Aorta (tissue), 5 donors: ENCODE data around the gene TRPT1. TPM values are rescaled to one million over a fixed set of nuclear protein-coding genes. Genes with fewer than 3 reads are reported as not detected.

Source experiments
- ATAC-seq: fragments of 200-7000 bp; cut with Tn5 transposase; one replicate; pipeline ENCODE4 v1.9.1; 2022; ENCODE audit warnings: moderate library complexity; ENCODE audit not compliant: low FRiP score
- DNase-seq, 2 donors: peaks; one replicate each; pipeline ENCODE4 v3.0.0-alpha.2; 2020
- H3K27ac ChIP-seq, 2 donors: one replicate each; pipeline ENCODE4 v1.5.1; 2013; ENCODE audit warnings: low read length in 2 of 2, mild to moderate bottlenecking in 2 of 2, moderate library complexity in 2 of 2, control low read depth in 1 of 2, inconsistent platforms in 1 of 2, low read depth in 1 of 2
- H3K27me3 ChIP-seq, 2 donors: one replicate each; pipeline ENCODE4 v1.6.1; 2013; ENCODE audit warnings: control low read depth in 1 of 2, low read length in 1 of 2, mild to moderate bottlenecking in 1 of 2, moderate library complexity in 1 of 2; ENCODE audit not compliant: insufficient read depth in 2 of 2, control insufficient read depth in 1 of 2
- H3K36me3 ChIP-seq, 2 donors: one replicate each; pipeline ENCODE4 v1.6.1; 2013; ENCODE audit warnings: control low read depth in 1 of 2, low read length in 1 of 2, mild to moderate bottlenecking in 1 of 2; ENCODE audit not compliant: insufficient read depth in 2 of 2, control insufficient read depth in 1 of 2
- H3K4me1 ChIP-seq, 2 donors: one replicate each; pipeline ENCODE4 v1.6.1; 2013; ENCODE audit warnings: low read length in 2 of 2, control low read depth in 1 of 2, mild to moderate bottlenecking in 1 of 2, moderate library complexity in 1 of 2; ENCODE audit not compliant: insufficient read depth in 2 of 2, control insufficient read depth in 1 of 2
- H3K4me3 ChIP-seq, 2 donors: one replicate each; pipeline ENCODE4 v1.5.1; 2013; ENCODE audit warnings: low read length in 2 of 2, control low read depth in 1 of 2, mild to moderate bottlenecking in 1 of 2
- H3K9me3 ChIP-seq: one replicate; pipeline ENCODE4 v1.6.1; 2013; ENCODE audit warnings: mild to moderate bottlenecking, low read length; ENCODE audit not compliant: control insufficient read depth
- WGBS, 2 donors: extraction: QIAGEN DNeasy Blood & Tissue Kit; methylation state at CpG; one replicate each; pipeline ENCODE4 v1.1.7; 2013; 5-methylcytosine and 5-hydroxymethylcytosine counted together
- intact Hi-C, 2 donors: fragments of 100-400 bp; cut with DNase I; formaldehyde crosslinking; loops; one replicate each; pipeline versions ENCODE4 v1.14.2 to v1.15.0; 2022
- polyA plus RNA-seq, 2 donors: library from polyadenylated mRNA; stranded (reverse); fragments of 200-250 nt; gene quantifications; one replicate each; pipeline ENCODE4 v1.2.3, GENCODE V29; 2013
- total RNA-seq, 2 donors: library from RNA; stranded (reverse); fragmentation: NEBNext Ultra II Directional; extraction: Animal tissue kit (Norgen Biotek cat#: 25700); gene quantifications; one replicate each; pipeline ENCODE4 v1.2.1, GENCODE V29; 2021
- donor health status: healthy with polysubstance abuse.
- donor health status: Bipolar disorder and iron deficiency.
- donor health status: DM: no; HTN: no; CAD: no.
- donor health status: DM: no; HTN: no; CAD: no.
- donor health status: DM: yes; HTN: yes; CAD: no.

Gene TRPT1
- total and polyA plus RNA-seq, 4 donors = 24.5 to 95.3 (median 29.6) TPM

DNA sequence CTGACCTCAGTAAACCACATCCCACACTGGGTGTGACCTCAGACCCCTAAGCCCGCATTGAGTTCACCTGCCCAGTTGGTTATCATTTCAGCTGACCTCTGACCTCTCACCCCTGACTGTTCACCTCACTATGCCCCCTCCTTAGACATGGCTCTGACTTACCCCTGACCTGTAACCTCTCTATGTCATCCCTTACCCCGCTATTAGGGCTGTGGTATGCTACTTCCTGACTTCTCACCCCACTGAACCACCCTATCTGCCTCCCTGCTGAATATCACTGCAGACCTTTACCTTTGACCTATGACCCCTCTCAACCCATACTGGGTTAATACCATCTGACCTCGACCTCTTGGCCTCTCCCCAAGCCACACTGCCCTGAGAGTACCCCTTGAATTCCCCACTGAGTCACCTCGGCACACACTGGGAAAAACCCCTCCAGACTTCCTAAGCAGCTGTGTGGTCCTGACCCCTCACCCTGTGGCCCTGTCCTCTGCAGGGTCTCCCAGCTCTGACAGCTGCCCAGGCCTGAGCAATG lies 33.6 kb upstream of the TRPT1 start:
- Histone ChIP-seq H3K27me3 (no peaks in the 10 kb centered on the region), H3K9me3 (no peaks in the 10 kb centered on the region), H3K36me3 (peaks cover 8 to 11% of the 10 kb centered on the region in 2 donors), H3K27ac (no peak overlapping the region), H3K4me3 (no peak overlapping the region), H3K4me1 (no peaks in the 10 kb centered on the region)
- 82 to 89% methylated on average over 4 of the region's 4 CpGs for WGBS, 2 donors
- no peak for ATAC-seq
- intact Hi-C loops = no loop called here
- DNase-seq = no peak

DNA sequence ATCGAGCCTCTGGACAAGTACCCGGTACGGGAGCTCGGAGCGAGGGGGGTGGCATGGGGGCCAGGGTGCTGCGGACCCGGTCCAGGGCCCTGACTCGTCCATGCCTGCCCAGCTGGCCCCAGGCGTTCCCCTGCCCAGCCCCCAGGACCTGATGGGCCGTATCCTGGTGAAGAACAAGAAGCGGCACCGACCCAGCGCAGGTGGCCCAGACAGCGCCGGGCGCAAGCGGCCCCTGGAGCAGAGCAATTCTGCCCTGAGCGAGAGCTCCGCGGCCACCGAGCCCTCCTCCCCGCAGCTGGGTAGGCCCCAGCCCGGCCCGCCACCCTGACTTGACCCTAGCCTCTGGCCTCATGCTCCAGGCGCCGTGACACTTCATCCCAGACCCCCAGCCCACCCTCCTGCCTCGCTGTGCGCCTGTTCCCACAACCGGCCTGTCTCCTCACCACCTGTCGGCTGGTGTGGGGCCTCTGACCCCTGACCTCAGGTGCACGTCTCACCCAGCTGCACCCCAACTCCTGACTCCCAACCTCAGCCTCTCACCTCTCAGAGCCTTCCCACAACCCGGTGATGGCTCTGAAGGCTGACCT lies 33.1 kb upstream of the TRPT1 start:
- ATAC-seq = no peak
- Histone ChIP-seq H3K36me3 (peaks cover 8 to 11% of the 10 kb centered on the region in 2 donors), H3K9me3 (no peaks in the 10 kb centered on the region), H3K27me3 (no peaks in the 10 kb centered on the region), H3K4me3 (no peak overlapping the region), H3K27ac (no peak overlapping the region), H3K4me1 (no peaks in the 10 kb centered on the region)
- WGBS, 2 donors = 90 to 92% methylated on average over 29 to 32 of the region's 32 CpGs
- DNase-seq = peak in 1 of 2 donors; percentile 50
- intact Hi-C loops = no loop called here

DNA sequence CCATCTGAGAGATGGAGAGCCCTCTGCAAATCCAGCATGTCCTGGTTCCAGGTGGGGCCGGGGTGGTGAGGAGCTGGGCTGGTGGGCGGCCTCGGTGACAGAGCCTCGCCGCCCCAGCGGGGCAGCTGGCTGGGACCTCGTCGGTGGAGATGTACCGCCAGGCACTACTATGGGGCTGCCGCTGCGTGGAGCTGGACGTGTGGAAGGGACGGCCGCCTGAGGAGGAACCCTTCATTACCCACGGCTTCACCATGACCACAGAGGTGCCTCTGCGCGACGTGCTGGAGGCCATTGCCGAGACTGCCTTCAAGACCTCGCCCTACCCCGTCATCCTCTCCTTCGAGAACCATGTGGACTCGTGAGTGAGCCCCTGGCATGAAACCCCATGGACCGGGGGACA lies 32.4 kb upstream of the TRPT1 start:
- no peak for ATAC-seq
- H3K27me3 ChIP-seq = no peaks in the 10 kb centered on the region
- intact Hi-C loops = no loop called here

DNA sequence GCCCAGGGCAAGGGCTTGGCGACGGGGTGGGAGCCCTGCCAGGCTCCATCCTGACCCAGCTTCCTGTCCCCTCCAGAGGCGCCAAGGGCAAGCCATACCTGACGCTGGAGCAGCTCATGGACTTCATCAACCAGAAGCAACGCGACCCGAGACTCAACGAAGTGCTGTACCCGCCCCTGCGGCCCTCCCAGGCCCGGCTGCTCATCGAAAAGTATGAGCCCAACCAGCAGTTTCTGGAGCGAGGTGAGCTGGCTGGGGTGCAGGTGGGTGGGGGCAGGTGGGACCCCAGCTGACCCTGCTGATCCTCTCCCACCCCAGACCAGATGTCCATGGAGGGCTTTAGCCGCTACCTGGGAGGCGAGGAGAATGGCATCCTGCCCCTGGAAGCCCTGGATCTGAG lies 30.3 kb upstream of the TRPT1 start:
- ATAC-seq (no peak), DNase-seq (no peak)
- H3K27ac ChIP-seq = no peak overlapping the region
- no peaks in the 10 kb centered on the region for H3K27me3 ChIP-seq
- peaks cover 8 to 9% of the 10 kb centered on the region in 2 donors for H3K36me3 ChIP-seq
- 80% methylated on average over 15 of the region's 15 CpGs for WGBS, 2 donors
- H3K4me3 ChIP-seq = no peak overlapping the region
- H3K9me3 ChIP-seq = no peaks in the 10 kb centered on the region
- intact Hi-C loops = no loop called here
- H3K4me1 ChIP-seq = no peaks in the 10 kb centered on the region

More for the DNA sequence above, 32.4 kb upstream of the TRPT1 start:
- no peak for DNase-seq
- Histone ChIP-seq H3K4me1 (no peaks in the 10 kb centered on the region), H3K4me3 (no peak overlapping the region), H3K36me3 (peaks cover 8 to 11% of the 10 kb centered on the region in 2 donors), H3K27ac (no peak overlapping the region), H3K9me3 (no peaks in the 10 kb centered on the region)
- 89% methylated on average over 24 of the region's 24 CpGs for WGBS, 2 donors

DNA sequence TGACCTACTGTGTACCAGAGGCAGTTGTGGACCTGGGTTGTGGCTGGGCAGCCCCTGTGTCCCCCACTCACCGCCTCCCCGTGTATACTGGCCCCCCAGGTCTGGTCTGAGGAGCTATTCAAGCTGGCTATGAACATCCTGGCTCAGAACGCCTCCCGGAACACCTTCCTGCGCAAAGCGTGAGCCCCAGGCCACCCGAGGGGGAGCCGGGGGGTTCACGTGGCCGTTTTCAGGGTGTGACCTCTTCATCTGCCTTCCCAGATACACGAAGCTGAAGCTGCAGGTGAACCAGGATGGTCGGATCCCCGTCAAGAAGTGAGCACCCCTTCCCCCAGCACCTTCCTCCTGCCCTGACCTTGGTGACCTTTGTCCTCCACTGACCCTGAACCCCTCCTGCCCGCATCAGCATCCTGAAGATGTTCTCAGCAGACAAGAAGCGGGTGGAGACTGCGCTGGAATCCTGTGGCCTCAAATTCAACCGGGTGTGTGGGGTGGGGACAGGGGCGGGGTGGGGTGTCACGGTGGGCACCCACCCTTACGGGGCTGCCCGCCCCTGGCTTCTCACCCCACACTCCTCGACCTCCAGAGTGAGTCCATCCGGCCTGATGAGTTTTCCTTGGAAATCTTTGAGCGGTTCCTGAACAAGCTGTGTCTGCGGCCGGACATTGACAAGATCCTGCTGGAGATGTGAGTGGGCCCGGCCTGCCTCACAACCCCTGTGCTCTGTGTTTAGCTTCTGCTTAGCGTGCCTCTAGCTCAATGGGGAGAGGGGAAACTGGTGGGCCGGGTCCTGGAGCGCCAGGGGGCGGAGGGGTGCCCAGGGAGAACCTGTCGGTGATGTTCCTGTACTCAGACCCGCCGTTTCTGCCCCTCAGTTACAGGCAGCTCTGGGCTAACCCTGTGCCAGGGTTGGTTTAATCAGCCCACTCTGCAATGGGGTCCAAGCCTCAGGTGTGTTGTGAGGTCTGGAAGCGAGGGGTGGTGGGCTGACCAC lies 29.4 kb upstream of the TRPT1 start:
- no peak for ATAC-seq
- intact Hi-C loops = no loop called here
- Histone ChIP-seq H3K27ac (no peak overlapping the region), H3K4me3 (no peak overlapping the region), H3K9me3 (no peaks in the 10 kb centered on the region), H3K36me3 (peaks cover 8 to 9% of the 10 kb centered on the region in 2 donors), H3K4me1 (no peaks in the 10 kb centered on the region), H3K27me3 (no peaks in the 10 kb centered on the region)
- no peak for DNase-seq
- 88 to 90% methylated on average over 35 of the region's 35 CpGs for whole genome bisulfite sequencing, 2 donors

DNA sequence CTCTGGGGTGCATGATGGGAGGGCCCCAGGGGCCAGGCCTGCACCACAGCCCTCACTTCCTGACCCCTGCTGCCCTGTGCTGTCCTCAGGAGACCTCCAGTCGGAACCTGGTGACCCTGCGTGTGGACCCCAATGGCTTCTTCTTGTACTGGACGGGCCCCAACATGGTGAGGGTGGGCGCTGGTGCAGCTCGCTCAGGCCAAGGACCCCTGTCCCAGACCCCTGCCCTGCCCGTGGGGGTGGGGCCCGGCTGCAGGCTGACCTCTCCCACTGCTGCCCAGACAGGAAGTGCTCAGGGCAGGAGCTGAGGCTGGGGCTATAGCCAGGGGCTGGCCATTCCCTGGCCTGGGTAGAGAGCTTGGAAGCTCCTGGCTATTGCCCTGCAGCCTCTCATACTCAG lies 28.3 kb upstream of the TRPT1 start:
- 86% methylated on average over 7 of the region's 7 CpGs for WGBS, 2 donors
- no peaks in the 10 kb centered on the region for H3K27me3 ChIP-seq
- DNase-seq (no peak), ATAC-seq (no peak)
- no peaks in the 10 kb centered on the region for H3K9me3 ChIP-seq
- no peak overlapping the region for H3K27ac ChIP-seq
- no peak overlapping the region for H3K4me3 ChIP-seq
- no peaks in the 10 kb centered on the region for H3K4me1 ChIP-seq
- intact Hi-C loops = no loop called here
- peaks cover 8 to 9% of the 10 kb centered on the region in 2 donors for H3K36me3 ChIP-seq

DNA sequence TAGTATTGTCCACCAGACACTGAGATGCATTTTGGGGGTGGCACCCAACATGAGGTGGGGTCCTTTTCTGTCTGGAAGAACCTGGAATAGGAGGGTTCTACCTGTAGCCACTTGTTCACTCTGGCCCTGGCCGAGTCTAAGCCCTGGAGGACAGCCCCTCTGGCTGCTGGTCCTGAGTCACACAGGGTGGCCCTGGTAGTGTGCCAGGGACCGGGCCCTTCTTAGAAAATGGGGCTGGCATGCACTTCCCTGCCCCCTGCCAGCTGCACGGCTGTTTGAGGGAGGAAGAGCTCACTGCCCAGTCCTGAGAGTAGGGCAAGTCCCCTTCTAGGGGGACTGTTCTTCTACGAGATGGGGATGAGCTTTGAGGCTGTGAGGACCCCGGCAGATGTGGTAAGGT lies 27.5 kb upstream of the TRPT1 start:
- no peak for ATAC-seq

DNA sequence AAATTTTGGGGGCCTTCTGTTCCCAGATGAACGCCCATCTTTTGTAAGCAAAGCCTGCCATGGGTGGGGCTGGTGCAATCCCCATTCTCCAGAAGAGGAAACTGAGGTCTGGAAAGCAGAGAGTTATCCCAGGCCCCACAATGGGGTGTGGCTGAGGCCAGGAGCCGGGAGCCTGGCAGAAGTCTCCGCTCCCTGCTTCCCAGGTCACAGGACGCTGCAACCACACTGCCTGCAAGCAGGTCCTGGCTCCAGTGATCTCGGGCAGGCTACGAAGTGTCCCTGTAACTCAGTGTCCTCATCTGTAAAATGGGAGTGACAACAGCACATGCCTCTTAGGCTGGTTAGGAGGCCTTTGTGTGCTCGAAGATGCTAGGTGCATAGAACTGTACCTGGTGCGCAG lies 27.1 kb upstream of the TRPT1 start:
- H3K36me3 ChIP-seq = peaks cover under 1 to 4% of the 10 kb centered on the region in 2 donors
- no peaks in the 10 kb centered on the region for H3K4me1 ChIP-seq
- H3K27me3 ChIP-seq = no peaks in the 10 kb centered on the region
- no peak for ATAC-seq
- H3K27ac ChIP-seq = no peak overlapping the region
- WGBS, 2 donors = 56 to 60% methylated on average over 8 of the region's 8 CpGs
- no peak overlapping the region for H3K4me3 ChIP-seq
- DNase-seq = no peak
- no peaks in the 10 kb centered on the region for H3K9me3 ChIP-seq
- intact Hi-C loops = no loop called here

More for the DNA sequence above, 27.5 kb upstream of the TRPT1 start:
- H3K4me3 ChIP-seq = no peak overlapping the region
- no peaks in the 10 kb centered on the region for H3K27me3 ChIP-seq
- intact Hi-C loops = no loop called here
- no peak overlapping the region for H3K27ac ChIP-seq
- no peaks in the 10 kb centered on the region for H3K9me3 ChIP-seq
- H3K4me1 ChIP-seq = no peaks in the 10 kb centered on the region
- WGBS, 2 donors = 13 to 18% methylated on average over 5 of the region's 5 CpGs
- H3K36me3 ChIP-seq = peaks cover 5 to 7% of the 10 kb centered on the region in 2 donors
- peak; percentile 83 to 92 for DNase-seq
